ENCODE results near the gene EVL. TPM values are rescaled to one million over a fixed set of nuclear protein-coding genes. Genes with fewer than 3 reads are reported as not detected.
"Not testable (repeated sequence)": the region's sequence is repeated elsewhere in the genome, so short reads cannot be mapped to it uniquely, and the experiment has no call there.

EVL gene
- total RNA-seq, 2 experiments from 2014 or later, result 174 to 180 TPM

GRCh38 chr14:100150932-100151587, 85.8 kb downstream of the EVL start:
- Mint-ChIP-seq H3K9me3 (peaks cover 11% of the 10 kb centered on the region), H3K4me3 (no peak overlapping the region), H3K36me3 (peaks cover 5% of the 10 kb centered on the region), H3K27me3 (peaks cover 5% of the 10 kb centered on the region), H3K27ac (no peak overlapping the region), H3K4me1 (ENCODE audit: low read depth) (peaks cover 11% of the 10 kb centered on the region)
- intact Hi-C loops (cut with micrococcal nuclease), result no loop called here
- ChIA-PET CTCF (interaction anchor here (0.6 to 1.2 kb wide), 2 partner anchors 43 to 252 kb away, joined by 3 read pairs; no protein-coding TSS in a partner anchor), POLR2A (no interaction called here)
- DNase-seq, result no peak

GRCh38 chr14:100152091-100152490, 86.9 kb downstream of the EVL start:
- Mint-ChIP-seq H3K27me3 (peaks cover 11% of the 10 kb centered on the region), H3K9me3 (peaks cover 11% of the 10 kb centered on the region), H3K36me3 (peaks cover 5% of the 10 kb centered on the region), H3K4me3 (no peak overlapping the region), H3K4me1 (ENCODE audit: low read depth) (peaks cover 4% of the 10 kb centered on the region), H3K27ac (no peak overlapping the region)
- no peak for DNase-seq
- CTCF ChIA-PET, result interaction anchor here (1.2 kb wide), 1 partner anchor 44 kb away, joined by 3 read pairs; no protein-coding TSS in a partner anchor
- intact Hi-C loops (cut with micrococcal nuclease), result no loop called here
- POLR2A ChIA-PET, result no interaction called here

GRCh38 chr14:100153560-100153959, 88.3 kb downstream of the EVL start:
- POLR2A ChIA-PET, result no interaction called here
- Mint-ChIP-seq H3K9me3 (peaks cover 11% of the 10 kb centered on the region), H3K4me3 (no peak overlapping the region), H3K27ac (no peak overlapping the region), H3K4me1 (ENCODE audit: low read depth) (no peaks in the 10 kb centered on the region), H3K36me3 (peaks cover 5% of the 10 kb centered on the region), H3K27me3 (peaks cover 20% of the 10 kb centered on the region)
- DNase-seq, result no peak
- intact Hi-C loops (cut with micrococcal nuclease), result no loop called here
- CTCF ChIA-PET, result no interaction called here

GRCh38 chr14:100155049-100155621, 89.9 kb downstream of the EVL start:
- Mint-ChIP-seq H3K4me1 (ENCODE audit: low read depth) (peaks cover 2% of the 10 kb centered on the region), H3K27me3 (peaks cover 25% of the 10 kb centered on the region), H3K9me3 (peaks cover 11% of the 10 kb centered on the region), H3K36me3 (peaks cover 5% of the 10 kb centered on the region), H3K27ac (peak overlapping the region; percentile 7), H3K4me3 (no peak overlapping the region)
- intact Hi-C loops (cut with micrococcal nuclease), result loop anchor here (2.0 kb wide), 1 partner anchor 172 kb away; no protein-coding TSS in a partner anchor
- CTCF ChIA-PET, result interaction anchor here (0.7 to 2.8 kb wide), 20 partner anchors 8 to 181 kb away, joined by 3 to 28 read pairs (median 4); no protein-coding TSS in a partner anchor
- DNase-seq, result peak; percentile 64
- POLR2A ChIA-PET, result no interaction called here

- CTCF ChIA-PET, result interaction anchor here (0.7 to 2.8 kb wide), 20 partner anchors 8 to 198 kb away, joined by 3 to 28 read pairs (median 4); no protein-coding TSS in a partner anchor
- no peak overlapping the region for H3K27ac Mint-ChIP-seq
- no peak for DNase-seq
- H3K4me1 Mint-ChIP-seq (ENCODE audit: low read depth), result peaks cover 3% of the 10 kb centered on the region
- peaks cover 5% of the 10 kb centered on the region for H3K36me3 Mint-ChIP-seq
- intact Hi-C loops (cut with micrococcal nuclease), result loop anchor here (2.0 kb wide), 1 partner anchor 173 kb away; no protein-coding TSS in a partner anchor
- no peak overlapping the region for H3K4me3 Mint-ChIP-seq
- peaks cover 27% of the 10 kb centered on the region for H3K27me3 Mint-ChIP-seq
- H3K9me3 Mint-ChIP-seq, result peaks cover 11% of the 10 kb centered on the region
- POLR2A ChIA-PET, result no interaction called here
Measured at GRCh38 chr14:100155756-100156616, 90.8 kb downstream of the EVL start.

GRCh38 chr14:100156776-100157175, 91.6 kb downstream of the EVL start:
- Mint-ChIP-seq H3K4me1 (ENCODE audit: low read depth) (peaks cover 3% of the 10 kb centered on the region), H3K4me3 (no peak overlapping the region), H3K27me3 (peaks cover 27% of the 10 kb centered on the region), H3K36me3 (peaks cover 5% of the 10 kb centered on the region), H3K9me3 (peaks cover 11% of the 10 kb centered on the region), H3K27ac (no peak overlapping the region)
- intact Hi-C loops (cut with micrococcal nuclease), result no loop called here
- CTCF ChIA-PET, result interaction anchor here (0.8 to 2.8 kb wide), 7 partner anchors 9 to 197 kb away, joined by 3 to 28 read pairs (median 4); no protein-coding TSS in a partner anchor
- POLR2A ChIA-PET, result no interaction called here
- DNase-seq, result no peak

GRCh38 chr14:100157548-100158232, 92.5 kb downstream of the EVL start:
- peaks cover 11% of the 10 kb centered on the region for H3K9me3 Mint-ChIP-seq
- CTCF ChIA-PET, result interaction anchor here (1.0 to 2.6 kb wide), 3 partner anchors 36 to 128 kb away, joined by 3 to 8 read pairs (median 4); no protein-coding TSS in a partner anchor
- H3K4me1 Mint-ChIP-seq (ENCODE audit: low read depth); intact Hi-C loops (cut with micrococcal nuclease); POLR2A ChIA-PET; H3K27ac Mint-ChIP-seq; DNase-seq; H3K4me3 Mint-ChIP-seq; H3K36me3 Mint-ChIP-seq: not testable (repeated sequence)
- H3K27me3 Mint-ChIP-seq, result peaks cover 27% of the 10 kb centered on the region

- Mint-ChIP-seq H3K27ac (no peak overlapping the region), H3K36me3 (peaks cover 5% of the 10 kb centered on the region), H3K27me3 (peaks cover 27% of the 10 kb centered on the region), H3K4me3 (peak overlapping the region; percentile 41), H3K4me1 (ENCODE audit: low read depth) (peaks cover 3% of the 10 kb centered on the region), H3K9me3 (peaks cover 11% of the 10 kb centered on the region)
- no peak for DNase-seq
- CTCF ChIA-PET, result no interaction called here
- intact Hi-C loops (cut with micrococcal nuclease), result no loop called here
- POLR2A ChIA-PET, result interaction anchor here (0.6 kb wide), 1 partner anchor 29 kb away, joined by 3 read pairs; no protein-coding TSS in a partner anchor
Measured at GRCh38 chr14:100158566-100159093, 93.4 kb downstream of the EVL start.

- H3K27me3 Mint-ChIP-seq, result peaks cover 27% of the 10 kb centered on the region
- CTCF ChIA-PET, result interaction anchor here (1.4 kb wide), 1 partner anchor 34 kb away, joined by 6 read pairs; no protein-coding TSS in a partner anchor
- H3K4me1 Mint-ChIP-seq (ENCODE audit: low read depth), result peaks cover 3% of the 10 kb centered on the region
Measured at GRCh38 chr14:100159094-100159864, 94.1 kb downstream of the EVL start, which contains the start of gene DEGS2. TSS of gene DEGS2 (minus strand) at chr14:100159645. CDS start at chr14:100159587, 58 bp downstream.

GRCh38 chr14:100159865-100160533, 94.8 kb downstream of the EVL start:
- no peak for DNase-seq
- CTCF ChIA-PET, result interaction anchor here (1.4 kb wide), 1 partner anchor 33 kb away, joined by 6 read pairs; no protein-coding TSS in a partner anchor
- intact Hi-C loops (cut with micrococcal nuclease), result no loop called here

More at GRCh38 chr14:100159094-100159864, 94.1 kb downstream of the EVL start, which contains the start of gene DEGS2:
- intact Hi-C loops (cut with micrococcal nuclease), result no loop called here
- POLR2A ChIA-PET, result no interaction called here
- H3K4me3 Mint-ChIP-seq, result peak within 1 kb of the TSS; percentile 63
- peaks cover 10% of the 10 kb centered on the region for H3K9me3 Mint-ChIP-seq
- no peak within 1 kb of the TSS for H3K27ac Mint-ChIP-seq
- peaks cover 5% of the 10 kb centered on the region for H3K36me3 Mint-ChIP-seq
- DNase-seq, result peak; percentile 71

More at GRCh38 chr14:100159865-100160533, 94.8 kb downstream of the EVL start:
- H3K27me3 Mint-ChIP-seq, result peaks cover 26% of the 10 kb centered on the region
- POLR2A ChIA-PET, result no interaction called here
- H3K36me3 Mint-ChIP-seq, result peaks cover 3% of the 10 kb centered on the region
- peaks cover 4% of the 10 kb centered on the region for H3K9me3 Mint-ChIP-seq
- H3K4me1 Mint-ChIP-seq (ENCODE audit: low read depth), result peaks cover 5% of the 10 kb centered on the region
- no peak overlapping the region for H3K27ac Mint-ChIP-seq
- peak overlapping the region; percentile 35 for H3K4me3 Mint-ChIP-seq
